Calu3 (cell line): ENCODE results near the gene THEMIS. TPM values are rescaled to one million over a fixed set of nuclear protein-coding genes. Genes with fewer than 3 reads are reported as not detected.

Experiments
- BruUV-seq: library from RNA; stranded (reverse); fragments of 400-500 nt; replicated peaks from 2 replicates; lab custom pipeline; 2021; lab: Mats Ljungman, UMichigan
- CTCF ChIA-PET: fragments of 300-600 bp; sonication (Branson Sonifier 250); formaldehyde crosslinking; loops from one replicate; lab custom pipeline; 2022; ENCODE audit warnings: antibody characterized with exemption; lab: Charles Lee
- DNase-seq: peaks from one replicate; pipeline ENCODE4 v3.0.0; 2022
- H3K27ac Mint-ChIP-seq: one replicate; pipeline ENCODE4 v1.8.0; 2022; ENCODE audit warnings: mixed read lengths; ENCODE audit not compliant: unreplicated experiment
- H3K27me3 Mint-ChIP-seq: one replicate; pipeline ENCODE4 v1.8.0; 2022; ENCODE audit warnings: mixed read lengths; ENCODE audit not compliant: unreplicated experiment
- H3K36me3 Mint-ChIP-seq: one replicate; pipeline ENCODE4 v1.8.0; 2022; ENCODE audit warnings: mild to moderate bottlenecking, moderate library complexity, mixed read lengths; ENCODE audit not compliant: insufficient read depth, unreplicated experiment
- H3K4me1 Mint-ChIP-seq: one replicate; pipeline ENCODE4 v1.8.0; 2022; ENCODE audit warnings: mild to moderate bottlenecking, low read depth, mixed read lengths; ENCODE audit not compliant: unreplicated experiment
- H3K4me3 Mint-ChIP-seq: one replicate; pipeline ENCODE4 v1.8.0; 2022; ENCODE audit warnings: mild to moderate bottlenecking, low read depth, moderate library complexity, mixed read lengths; ENCODE audit not compliant: unreplicated experiment
- H3K9me3 Mint-ChIP-seq: one replicate; pipeline ENCODE4 v1.8.0; 2022; ENCODE audit warnings: low read depth, mixed read lengths; ENCODE audit not compliant: unreplicated experiment
- CTCF ChIP-seq: fragments of 200-600 bp; IDR thresholded peaks from one replicate; pipeline ENCODE4 v1.8.0; 2022; ENCODE audit warnings: antibody characterized with exemption; ENCODE audit not compliant: unreplicated experiment
- intact Hi-C: fragments of 100-400 bp; cut with micrococcal nuclease; formaldehyde crosslinking; loops from one replicate; pipeline ENCODE4 v1.10.0; 2022; ENCODE audit not compliant: unreplicated experiment
- total RNA-seq: library from RNA; stranded (reverse); gene quantifications from 2 replicates; pipeline ENCODE4 v1.2.3, GENCODE V29; 2022

The THEMIS gene
- total RNA-seq, 1 experiment from 2014 or later, result not detected

DNA sequence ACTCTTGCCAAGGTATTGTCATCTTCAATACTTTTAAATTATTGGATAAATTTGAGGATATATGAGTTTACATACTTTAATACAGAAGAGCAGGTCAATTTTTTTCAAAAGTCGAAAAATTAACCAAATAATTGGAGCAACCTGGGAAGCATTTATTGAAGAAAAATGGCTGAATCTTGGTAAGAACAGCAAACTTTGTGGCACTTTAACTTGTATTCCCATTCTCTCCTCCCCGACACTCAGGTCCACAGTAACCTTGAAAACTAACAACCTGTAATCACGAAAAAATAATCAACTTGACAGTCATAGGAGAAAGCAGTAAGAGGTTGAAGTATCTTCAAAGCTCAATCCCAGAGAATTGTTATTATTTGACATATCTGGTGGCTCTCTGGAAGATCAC is 55.6 kb downstream of the THEMIS start:
- Mint-ChIP-seq H3K4me1 (no peaks in the 10 kb centered on the region), H3K4me3 (no peak overlapping the region), H3K27ac (no peak overlapping the region), H3K36me3 (no peaks in the 10 kb centered on the region), H3K27me3 (no peaks in the 10 kb centered on the region), H3K9me3 (no peaks in the 10 kb centered on the region)
- CTCF ChIA-PET, result interaction anchor here (0.7 to 1.2 kb wide), 2 partner anchors 11 to 14 kb away, joined by 3 to 4 read pairs; no protein-coding TSS in a partner anchor
- intact Hi-C loops, result no loop called here
- no peak for TF ChIP-seq CTCF
- no TSS peak for BruUV-seq
- DNase-seq, result no peak

- Mint-ChIP-seq H3K4me3 (no peak overlapping the region), H3K9me3 (no peaks in the 10 kb centered on the region), H3K27ac (no peak overlapping the region), H3K27me3 (no peaks in the 10 kb centered on the region), H3K4me1 (no peaks in the 10 kb centered on the region), H3K36me3 (no peaks in the 10 kb centered on the region)
- no peak for DNase-seq
- BruUV-seq, result no TSS peak
- intact Hi-C loops, result no loop called here
- CTCF ChIA-PET, result no interaction called here
- no peak for TF ChIP-seq CTCF
Observed at GRCh38 chr6:127844529-127844928, 56.3 kb downstream of the THEMIS start.

DNA sequence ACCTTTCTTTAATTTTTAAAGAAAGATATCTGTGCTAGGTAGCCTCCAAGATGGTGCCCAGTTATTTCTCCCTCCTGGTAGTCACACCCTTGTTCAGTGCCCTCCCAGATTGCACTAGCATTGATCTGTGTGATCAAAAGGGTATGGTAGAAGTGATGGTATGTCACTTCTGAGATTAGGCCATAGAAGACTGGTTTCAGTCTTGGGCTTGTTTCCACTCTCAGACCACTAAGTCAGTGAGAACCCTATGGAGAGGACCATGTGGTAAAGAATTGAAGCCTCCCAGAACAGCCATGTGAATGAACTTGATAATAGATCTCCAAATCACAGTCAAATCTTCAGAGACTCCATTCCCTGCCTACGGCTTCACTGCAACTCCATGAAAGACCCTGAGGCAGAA is 57.3 kb downstream of the THEMIS start:
- Mint-ChIP-seq H3K27me3 (no peaks in the 10 kb centered on the region), H3K4me3 (no peak overlapping the region), H3K36me3 (no peaks in the 10 kb centered on the region), H3K9me3 (no peaks in the 10 kb centered on the region), H3K4me1 (no peaks in the 10 kb centered on the region), H3K27ac (no peak overlapping the region)
- intact Hi-C loops, result no loop called here
- DNase-seq, result no peak
- BruUV-seq, result no TSS peak
- CTCF ChIA-PET, result no interaction called here
- no peak for TF ChIP-seq CTCF

DNA sequence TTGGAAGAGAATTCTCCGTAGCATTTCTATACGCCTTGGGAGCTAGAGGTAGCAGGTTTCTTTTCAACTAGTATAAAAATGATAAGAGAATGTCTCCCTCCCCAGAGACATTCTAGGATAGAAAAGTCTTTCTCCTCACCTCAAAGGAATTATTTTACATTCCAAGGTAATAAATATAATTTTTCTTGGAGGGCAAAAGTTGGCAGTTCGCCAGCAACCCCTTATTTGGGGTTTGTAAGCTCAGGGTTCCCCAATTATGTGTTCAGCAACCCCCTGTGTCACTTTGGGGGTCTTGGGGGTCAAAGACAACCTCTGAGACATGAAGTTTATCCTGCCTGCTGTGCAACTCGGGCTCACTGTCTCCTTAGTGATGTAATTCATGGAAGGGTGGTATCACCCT is 58.3 kb downstream of the THEMIS start:
- no peak overlapping the region for H3K27ac Mint-ChIP-seq
- no peak for TF ChIP-seq CTCF
- BruUV-seq, result no TSS peak
- H3K4me1 Mint-ChIP-seq, result no peaks in the 10 kb centered on the region
- no peaks in the 10 kb centered on the region for H3K36me3 Mint-ChIP-seq
- no peak overlapping the region for H3K4me3 Mint-ChIP-seq
- no peak for DNase-seq
- CTCF ChIA-PET, result no interaction called here
- no peaks in the 10 kb centered on the region for H3K9me3 Mint-ChIP-seq
- intact Hi-C loops, result no loop called here
- H3K27me3 Mint-ChIP-seq, result no peaks in the 10 kb centered on the region
